Esophagus (tissue), 2 donors: ENCODE data around the gene CLCN6. TPM values are rescaled to one million over a fixed set of nuclear protein-coding genes. Genes with fewer than 3 reads are reported as not detected.

Source experiments
- H3K27ac ChIP-seq, 2 donors: one replicate each; pipeline ENCODE4 v1.5.1; 2013; ENCODE audit warnings: low read depth in 2 of 2, mild to moderate bottlenecking in 2 of 2, inconsistent platforms in 1 of 2, low read length in 1 of 2, moderate library complexity in 1 of 2
- H3K27me3 ChIP-seq, 2 donors: one replicate each; pipeline ENCODE4 v1.6.1; 2013; ENCODE audit warnings: low read length in 2 of 2, control low read depth in 1 of 2, mild to moderate bottlenecking in 1 of 2; ENCODE audit not compliant: insufficient read depth in 2 of 2, control insufficient read depth in 1 of 2
- H3K36me3 ChIP-seq, 2 donors: one replicate each; pipeline ENCODE4 v1.6.1; 2013; ENCODE audit warnings: low read length in 1 of 2; ENCODE audit not compliant: control insufficient read depth in 2 of 2, insufficient read depth in 2 of 2
- H3K4me1 ChIP-seq, 2 donors: one replicate each; pipeline ENCODE4 v1.6.1; 2013; ENCODE audit warnings: low read length in 1 of 2; ENCODE audit not compliant: control insufficient read depth in 2 of 2, insufficient read depth in 2 of 2
- H3K4me3 ChIP-seq, 2 donors: one replicate each; pipeline ENCODE4 v1.5.1; 2013; ENCODE audit warnings: low read length in 2 of 2, mild to moderate bottlenecking in 2 of 2, low read depth in 1 of 2, moderate library complexity in 1 of 2
- H3K9me3 ChIP-seq, 2 donors: one replicate each; pipeline ENCODE4 v1.6.1; 2013; ENCODE audit warnings: mild to moderate bottlenecking in 2 of 2, low read depth in 1 of 2, low read length in 1 of 2, moderate library complexity in 1 of 2; ENCODE audit not compliant: control insufficient read depth in 2 of 2, insufficient read depth in 1 of 2
- WGBS, 2 donors: extraction: QIAGEN DNeasy Blood & Tissue Kit; methylation state at CpG; one replicate each; pipeline ENCODE4 v1.1.7; 2013; 5-methylcytosine and 5-hydroxymethylcytosine counted together
- polyA plus RNA-seq, 2 donors: library from polyadenylated mRNA; stranded (reverse); fragments of 200-250 nt; gene quantifications; one replicate each; pipeline ENCODE4 v1.2.3, GENCODE V29; 2013
- donor health status: healthy with polysubstance abuse.
- donor health status: Bipolar disorder and iron deficiency.

Gene CLCN6
- polyA plus RNA-seq, 2 donors, result 4.9 to 9.1 TPM

DNA sequence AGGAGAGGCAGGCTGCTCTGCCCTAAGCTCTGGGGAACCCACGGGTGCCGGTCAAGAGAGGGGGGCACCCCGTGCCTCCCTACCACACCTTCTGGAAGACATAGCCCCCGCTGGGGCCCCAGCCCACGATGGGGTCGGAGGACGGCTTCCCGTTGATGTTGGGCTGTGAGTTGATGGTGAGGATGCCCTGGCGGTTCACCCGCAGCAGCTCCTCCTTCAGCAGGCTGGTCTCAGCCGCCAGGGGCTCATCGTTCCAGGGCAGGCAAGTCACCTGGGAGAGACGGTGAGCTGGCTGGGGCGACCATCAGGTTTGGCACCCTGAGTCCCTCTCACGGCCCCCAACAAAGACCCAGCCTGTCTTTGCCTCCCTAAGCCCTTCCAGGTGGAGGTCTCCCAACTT is 12.2 kb upstream of the CLCN6 start:
- H3K36me3 ChIP-seq, result peaks cover 12 to 44% of the 10 kb centered on the region in 2 donors
- H3K9me3 ChIP-seq, result no peaks in the 10 kb centered on the region
- no peaks in the 10 kb centered on the region for H3K27me3 ChIP-seq
- 93% methylated on average over 15 of the region's 15 CpGs for WGBS, 2 donors
- H3K4me1 ChIP-seq, result peaks cover 7 to 32% of the 10 kb centered on the region in 2 donors
- no peak overlapping the region for H3K4me3 ChIP-seq
- H3K27ac ChIP-seq, result no peak overlapping the region

DNA sequence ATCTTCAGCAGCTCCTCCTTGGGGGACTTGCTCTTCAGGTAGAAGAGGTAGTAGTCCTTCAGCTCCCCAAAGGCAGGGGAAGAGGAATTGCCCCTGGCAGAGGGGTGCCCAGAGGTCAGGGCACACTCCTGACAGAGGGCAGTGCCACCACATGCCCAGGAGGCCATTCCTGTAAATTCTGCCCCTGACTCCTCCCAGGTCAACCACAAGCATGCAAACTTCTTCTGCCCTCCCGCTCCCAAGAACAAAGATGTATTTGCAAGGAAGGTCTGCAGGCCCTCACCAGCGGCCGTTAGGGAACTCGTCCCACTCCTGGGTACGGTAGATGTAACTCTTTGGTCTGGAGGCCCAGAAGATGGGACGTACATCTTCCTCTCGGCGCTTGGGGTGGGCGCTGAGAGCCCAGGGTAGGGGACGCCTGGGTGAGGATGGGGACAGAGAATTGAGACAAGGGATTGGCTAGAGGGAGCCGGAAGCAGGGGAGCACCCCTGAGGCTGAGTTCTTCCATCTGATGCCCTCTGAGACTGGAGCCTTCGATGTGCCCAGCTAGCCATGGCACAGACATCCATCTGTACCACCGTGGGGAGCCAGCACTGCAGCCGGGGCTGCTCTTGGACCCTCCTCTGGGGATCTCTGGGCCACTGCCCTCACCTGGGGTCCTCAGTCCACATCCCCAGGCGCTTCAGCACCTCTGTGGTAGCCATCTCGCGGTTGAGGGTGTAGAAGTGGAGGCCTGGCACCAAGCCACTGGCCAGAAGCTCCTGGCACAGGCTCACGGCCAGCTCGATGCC is 11.3 kb upstream of the CLCN6 start:
- H3K36me3 ChIP-seq, result peaks cover 12 to 47% of the 10 kb centered on the region in 2 donors
- no peak overlapping the region for H3K27ac ChIP-seq
- WGBS, 2 donors, result 91 to 92% methylated on average over 18 to 19 of the region's 19 CpGs
- no peaks in the 10 kb centered on the region for H3K27me3 ChIP-seq
- H3K4me3 ChIP-seq, result no peak overlapping the region
- peaks cover 7 to 25% of the 10 kb centered on the region in 2 donors for H3K4me1 ChIP-seq
- H3K9me3 ChIP-seq, result no peaks in the 10 kb centered on the region

DNA sequence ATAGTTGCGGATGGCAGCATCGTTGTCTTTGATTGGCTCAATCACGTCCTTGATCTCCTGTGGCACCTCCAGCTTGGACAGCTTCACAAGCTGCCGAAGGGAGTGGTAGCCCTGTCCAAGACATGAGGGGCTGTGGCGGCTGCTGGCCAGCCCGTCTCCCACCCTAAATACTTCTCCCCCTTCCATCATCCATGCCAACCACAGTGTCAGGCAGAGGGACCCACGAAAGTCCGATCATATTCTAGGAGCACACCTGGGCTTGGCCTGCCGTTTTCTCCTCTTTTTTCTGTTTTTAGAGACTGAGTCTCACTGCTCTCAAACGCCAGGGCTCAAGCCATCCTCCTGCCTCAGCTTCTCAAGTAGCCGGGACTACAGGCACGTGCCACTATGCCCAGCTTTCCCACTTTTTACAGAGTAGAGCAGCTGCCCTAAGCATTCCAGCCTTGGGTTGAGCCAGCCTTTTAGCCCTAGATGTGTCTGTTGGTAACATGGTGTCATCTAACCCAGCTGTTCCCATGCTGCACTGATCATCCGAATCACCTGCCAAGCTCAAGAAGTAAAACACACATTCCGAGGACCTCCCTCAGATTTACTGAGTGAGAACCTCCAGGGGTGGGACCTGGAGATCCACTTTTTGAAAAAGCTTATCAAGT is 10.6 kb upstream of the CLCN6 start:
- H3K27ac ChIP-seq, result no peak overlapping the region
- 90 to 93% methylated on average over 14 of the region's 14 CpGs for WGBS, 2 donors
- H3K36me3 ChIP-seq, result peaks cover 15 to 50% of the 10 kb centered on the region in 2 donors
- no peaks in the 10 kb centered on the region for H3K27me3 ChIP-seq
- H3K9me3 ChIP-seq, result no peaks in the 10 kb centered on the region
- H3K4me3 ChIP-seq, result no peak overlapping the region
- H3K4me1 ChIP-seq, result peaks cover 4 to 18% of the 10 kb centered on the region in 2 donors

GRCh38 chr1:11796036-11796828 is 9.8 kb upstream of the CLCN6 start:
- Histone ChIP-seq H3K4me1 (peaks cover under 1 to 10% of the 10 kb centered on the region in 2 donors), H3K4me3 (no peak overlapping the region), H3K36me3 (peaks cover 17 to 57% of the 10 kb centered on the region in 2 donors), H3K9me3 (no peaks in the 10 kb centered on the region), H3K27me3 (no peaks in the 10 kb centered on the region), H3K27ac (no peak overlapping the region)
- WGBS, 2 donors, result 87 to 89% methylated on average over 15 of the region's 15 CpGs

DNA sequence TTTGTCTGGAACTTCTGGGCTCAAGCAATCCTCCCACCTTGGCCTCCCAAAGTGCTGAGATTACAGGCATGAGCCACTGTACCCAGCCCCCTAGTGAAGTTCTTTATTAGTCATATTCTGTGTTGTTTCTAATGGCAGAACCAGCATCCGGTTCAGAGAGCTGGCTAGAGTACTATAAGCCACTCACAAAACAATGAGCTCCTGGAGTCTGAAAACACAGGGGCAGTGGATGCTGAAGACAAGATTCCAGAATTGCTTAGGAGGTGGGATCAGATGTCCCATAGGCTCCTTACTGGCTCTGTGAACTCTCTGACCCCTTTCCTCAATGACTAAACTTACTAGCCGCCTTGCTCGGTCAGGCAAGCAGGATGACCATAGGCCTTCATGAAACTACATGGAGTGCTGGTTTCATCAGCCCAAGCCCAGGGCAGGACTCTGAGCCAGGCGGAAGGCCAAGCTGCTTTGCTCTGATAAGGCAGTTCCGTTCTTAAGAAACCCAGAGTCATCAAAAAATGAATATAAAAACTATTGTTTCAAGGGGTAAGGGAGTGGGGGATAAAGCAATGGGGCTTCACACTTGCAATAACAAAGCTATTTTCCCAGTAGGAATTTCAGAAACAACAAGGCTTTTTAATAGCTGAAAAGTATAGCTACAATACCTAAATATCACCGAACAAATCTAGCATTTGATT is 8.3 kb upstream of the CLCN6 start:
- H3K36me3 ChIP-seq, result peaks cover 17 to 55% of the 10 kb centered on the region in 2 donors
- H3K4me1 ChIP-seq, result peaks cover 0 to 2% of the 10 kb centered on the region in 2 donors
- H3K9me3 ChIP-seq, result no peaks in the 10 kb centered on the region
- no peak overlapping the region for H3K4me3 ChIP-seq
- H3K27me3 ChIP-seq, result no peaks in the 10 kb centered on the region
- H3K27ac ChIP-seq, result no peak overlapping the region
- 79 to 86% methylated on average over 6 of the region's 6 CpGs for WGBS, 2 donors

DNA sequence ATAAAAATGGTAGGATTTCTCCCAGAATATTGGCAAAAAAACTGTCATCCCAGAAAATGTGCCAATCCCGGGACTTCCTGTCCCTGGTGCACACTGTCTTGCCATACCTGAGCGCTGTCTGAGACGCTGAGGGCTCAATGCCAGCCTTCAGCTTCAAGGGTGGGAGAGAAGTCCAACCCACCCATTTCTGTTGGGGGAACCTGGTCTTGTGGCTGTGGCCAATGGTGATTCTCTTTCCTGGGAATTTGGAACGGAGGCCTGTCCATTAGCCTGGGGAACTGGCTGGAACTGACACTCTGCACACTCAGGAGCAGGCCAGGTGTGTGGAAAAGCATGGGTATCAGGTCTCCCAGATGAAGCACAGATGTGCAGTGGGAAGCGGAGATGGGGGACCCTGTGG is 6.9 kb upstream of the CLCN6 start:
- Histone ChIP-seq H3K36me3 (peaks cover 12 to 47% of the 10 kb centered on the region in 2 donors), H3K9me3 (no peaks in the 10 kb centered on the region)

DNA sequence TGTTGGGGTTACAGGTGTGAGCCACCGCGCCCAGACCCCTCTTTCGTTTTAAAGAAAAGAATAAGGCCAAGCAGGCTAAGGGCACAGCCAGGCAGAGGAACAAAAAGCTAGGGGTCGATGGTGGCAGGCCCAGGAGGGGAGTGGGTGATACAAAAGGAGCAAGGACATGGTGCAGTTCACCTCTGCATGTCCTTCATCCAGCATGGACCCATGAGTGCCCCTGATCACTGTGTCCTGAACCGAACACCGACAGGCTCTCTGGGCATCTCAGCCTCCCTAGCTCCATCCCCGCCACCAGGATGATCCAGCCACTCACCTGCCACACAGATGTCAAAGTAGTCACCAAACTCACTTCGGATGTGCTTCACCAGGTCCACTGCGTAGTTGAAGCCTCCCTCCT is 6.1 kb upstream of the CLCN6 start:
- Histone ChIP-seq H3K27ac (no peak overlapping the region), H3K4me1 (peaks cover 4 to 10% of the 10 kb centered on the region in 2 donors), H3K9me3 (no peaks in the 10 kb centered on the region), H3K36me3 (peaks cover 10 to 39% of the 10 kb centered on the region in 2 donors), H3K4me3 (no peak overlapping the region), H3K27me3 (no peaks in the 10 kb centered on the region)
- WGBS, 2 donors, result 96 to 99% methylated on average over 9 of the region's 9 CpGs

More for the DNA sequence above, 6.9 kb upstream of the CLCN6 start:
- Histone ChIP-seq H3K27me3 (no peaks in the 10 kb centered on the region), H3K4me3 (no peak overlapping the region), H3K4me1 (peaks cover 4 to 10% of the 10 kb centered on the region in 2 donors), H3K27ac (no peak overlapping the region)
- 96 to 97% methylated on average over 5 of the region's 5 CpGs for WGBS, 2 donors

- H3K9me3 ChIP-seq, result no peaks in the 10 kb centered on the region
- H3K27ac ChIP-seq, result no peak overlapping the region
- H3K27me3 ChIP-seq, result no peaks in the 10 kb centered on the region
- H3K4me3 ChIP-seq, result no peak overlapping the region
- 89 to 98% methylated on average over 8 of the region's 8 CpGs for WGBS, 2 donors
- peaks cover 4 to 10% of the 10 kb centered on the region in 2 donors for H3K4me1 ChIP-seq
- peaks cover 10 to 34% of the 10 kb centered on the region in 2 donors for H3K36me3 ChIP-seq
These were observed 5.6 kb upstream of the CLCN6 start for GRCh38 chr1:11800391-11800755.
